ENCODE results near the gene HACD2. TPM values are rescaled to one million over a fixed set of nuclear protein-coding genes. Genes with fewer than 3 reads are reported as not detected.

Gene HACD2
- total and polyA plus RNA-seq, 2 donors (not counting 3 experiments of a cell fraction or from before 2014, with no cell fraction given), result 17.0 to 20.9 TPM

GRCh38 chr3:123618076-123618708 lies 33.3 kb upstream of the HACD2 start:
- dilution Hi-C loops (cut with MboI; ENCODE audit: extremely low pct_ligation_motif_present, low sequenced_read_pairs), result no loop called here
- Histone ChIP-seq H3K4me3 (replicated peaks in 1 of 3; ENCODE audit: insufficient read depth in 1 of 3, low read depth in 1 of 3, low read length in 3 of 3) (no peak overlapping the region), H3K27me3 (ENCODE audit: control insufficient read depth in 2 of 2, insufficient read depth in 2 of 2, low read length in 2 of 2) (no peaks in the 10 kb centered on the region), H3K27ac (ENCODE audit: insufficient read depth, low read depth, low read length) (no peak overlapping the region), H3K4me2 (ENCODE audit: insufficient read depth, low read length) (no peak overlapping the region), H3K9ac (replicated peaks; ENCODE audit: extremely low read depth, insufficient read depth, low read length) (no peak overlapping the region), H2AFZ (ENCODE audit: low read depth, low read length) (no peak overlapping the region), H3K9me3 (replicated peaks; ENCODE audit: control insufficient read depth, insufficient read depth, low read length) (no peaks in the 10 kb centered on the region), H3K9me1 (replicated peaks; ENCODE audit: control insufficient read depth, extremely low read depth, insufficient read depth, low read length) (no peaks in the 10 kb centered on the region), H3K4me1 (ENCODE audit: control insufficient read depth, extremely low read depth, insufficient read depth, low read length) (no peaks in the 10 kb centered on the region), H3K36me3 (ENCODE audit: control insufficient read depth in 2 of 2, extremely low read depth in 1 of 2, insufficient read depth in 2 of 2, low read length in 2 of 2) (no peaks in the 10 kb centered on the region), H4K20me1 (replicated peaks; ENCODE audit: control insufficient read depth, extremely low read depth, insufficient read depth, low read length) (no peaks in the 10 kb centered on the region), H3K79me2 (ENCODE audit: control insufficient read depth, insufficient read depth, low read length) (no peaks in the 10 kb centered on the region)
- TF ChIP-seq FOS (IDR thresholded peaks at IDR 0.05; ENCODE audit: borderline replicate concordance, insufficient read depth, low read length), result no peak
- TF ChIP-seq MAX (IDR thresholded peaks at IDR 0.05; ENCODE audit: insufficient read depth, insufficient read length), result no peak
- no peak for TF ChIP-seq JUN (IDR thresholded peaks at IDR 0.05; ENCODE audit: borderline replicate concordance, insufficient read depth, insufficient read length, low read depth)
- no peak for TF ChIP-seq EZH2 (IDR thresholded peaks at IDR 0.05; ENCODE audit: borderline replicate concordance, low read depth, low read length, severe bottlenecking)
- TF ChIP-seq MYC (IDR thresholded peaks at IDR 0.05; ENCODE audit: low read depth, low read length), result no peak
- no peak for TF ChIP-seq POLR2AphosphoS5 (IDR thresholded peaks at IDR 0.05; ENCODE audit: insufficient read depth, low read depth, low read length)
- TF ChIP-seq, protein P1, sequence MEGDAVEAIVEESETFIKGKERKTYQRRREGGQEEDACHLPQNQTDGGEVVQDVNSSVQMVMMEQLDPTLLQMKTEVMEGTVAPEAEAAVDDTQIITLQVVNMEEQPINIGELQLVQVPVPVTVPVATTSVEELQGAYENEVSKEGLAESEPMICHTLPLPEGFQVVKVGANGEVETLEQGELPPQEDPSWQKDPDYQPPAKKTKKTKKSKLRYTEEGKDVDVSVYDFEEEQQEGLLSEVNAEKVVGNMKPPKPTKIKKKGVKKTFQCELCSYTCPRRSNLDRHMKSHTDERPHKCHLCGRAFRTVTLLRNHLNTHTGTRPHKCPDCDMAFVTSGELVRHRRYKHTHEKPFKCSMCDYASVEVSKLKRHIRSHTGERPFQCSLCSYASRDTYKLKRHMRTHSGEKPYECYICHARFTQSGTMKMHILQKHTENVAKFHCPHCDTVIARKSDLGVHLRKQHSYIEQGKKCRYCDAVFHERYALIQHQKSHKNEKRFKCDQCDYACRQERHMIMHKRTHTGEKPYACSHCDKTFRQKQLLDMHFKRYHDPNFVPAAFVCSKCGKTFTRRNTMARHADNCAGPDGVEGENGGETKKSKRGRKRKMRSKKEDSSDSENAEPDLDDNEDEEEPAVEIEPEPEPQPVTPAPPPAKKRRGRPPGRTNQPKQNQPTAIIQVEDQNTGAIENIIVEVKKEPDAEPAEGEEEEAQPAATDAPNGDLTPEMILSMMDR (IDR thresholded peaks at IDR 0.05; ENCODE audit: extremely low read depth in 1 of 2, insufficient read depth in 1 of 2, low read depth in 1 of 2, low read length in 2 of 2), result no peak
- TF ChIP-seq GATA2 (IDR thresholded peaks at IDR 0.05; ENCODE audit: insufficient read depth, insufficient read length, low read depth, low read length), result no peak
- TF ChIP-seq POLR2A (IDR thresholded peaks at IDR 0.05; ENCODE audit: low read depth, low read length), result no peak
- FAIRE-seq, result no peak
- ChIA-PET CTCF (interaction anchor here (1.1 to 2.6 kb wide), 4 partner anchors 13 to 106 kb away, joined by 3 to 13 read pairs (median 8); no protein-coding TSS in a partner anchor), POLR2A (no interaction called here)
- DNase-seq (ENCODE audit: low read depth, low spot score), result no peak
- intact Hi-C loops (cut with micrococcal nuclease), result no loop called here
- BruUV-seq (replicated peaks), result no TSS peak

Measured in endothelial cell of umbilical vein (primary cell).